PC-9 (cell line): ENCODE data around the gene IL17RA.

Experiments
- CTCF ChIP-seq: fragments of 200-600 bp; sonication (generic); conservative IDR thresholded peaks from 2 replicates; pipeline ENCODE4 v1.6.1; 2017; ENCODE audit warnings: mixed run types, antibody characterized with exemption, mild to moderate bottlenecking, moderate library complexity
- EZH2 ChIP-seq: fragments of 200-600 bp; sonication (generic); IDR thresholded peaks from 2 replicates; pipeline ENCODE4 v1.8.0; 2017; ENCODE audit warnings: antibody characterized with exemption, low read depth

- no peak for TF ChIP-seq CTCF
- no peak for TF ChIP-seq EZH2
Measured at GRCh38 chr22:17097062-17097461, 12.3 kb downstream of the IL17RA start.
